ENCODE measurements around the gene CFAP43.

- TF ChIP-seq CTCF (conservative IDR thresholded peaks at IDR 0.05) (no peak), ZFX (IDR thresholded peaks at IDR 0.05) (no peak)
These were observed 494 bp upstream of the CFAP43 start for GRCh38 chr10:104232613-104233102.

All from C4-2B (cell line).